HEK293 (cell line): ENCODE measurements around the gene DRD5.

Experiments
- CTCF ChIA-PET: fragments of 350-600 bp; formaldehyde crosslinking; extraction: SDS; loops from one replicate; lab custom pipeline; 2021; ENCODE audit warnings: antibody characterized with exemption; lab: Yijun Ruan, JAX
- POLR2A ChIA-PET: fragments of 300-600 bp; formaldehyde crosslinking; extraction: SDS; loops from one replicate; lab custom pipeline; 2020; ENCODE audit warnings: antibody characterized with exemption, inconsistent platforms; lab: Yijun Ruan, JAX
- H3K27ac ChIP-seq: fragments of 200-500 bp; sonication (Bioruptor generic); 2 replicates; pipeline ENCODE4 v1.5.1; 2014; ENCODE audit warnings: low read depth, low read length, control low read depth, inconsistent platforms; ENCODE audit errors: extremely low read depth
- H3K36me3 ChIP-seq, 2 experiments: fragments of 200-500 bp in 1 of 2; sonication (Bioruptor generic) in 1 of 2; 1 replicate in 1 of 2; 2 replicates in 1 of 2; pipeline ENCODE4 v1.5.1; 2014 to 2017; ENCODE audit warnings: inconsistent platforms in 2 of 2, low read length in 2 of 2; ENCODE audit not compliant: control insufficient read depth in 2 of 2, insufficient read depth in 1 of 2
- H3K4me1 ChIP-seq: fragments of 200-500 bp; sonication (Bioruptor generic); 2 replicates; pipeline ENCODE4 v1.5.1; 2014; ENCODE audit warnings: mild to moderate bottlenecking, low read length, inconsistent platforms; ENCODE audit not compliant: control insufficient read depth, insufficient read depth
- H3K4me3 ChIP-seq: 2 replicates; pipeline ENCODE4 v1.5.1; 2011; ENCODE audit warnings: low read depth, mild to moderate bottlenecking, control low read depth, low read length, moderate library complexity
- H3K9me3 ChIP-seq: fragments of 200-500 bp; sonication (Bioruptor generic); 2 replicates; pipeline ENCODE4 v1.5.1; 2014; ENCODE audit warnings: low read depth, low read length, inconsistent platforms; ENCODE audit not compliant: control insufficient read depth, insufficient read depth
- CTCF ChIP-seq: fragments of 450-650 bp; formaldehyde crosslinking; IDR thresholded peaks from 2 replicates; pipeline ENCODE4 v1.5.1; 2016; ENCODE audit warnings: missing biosample characterization, missing genetic modification characterization
- EGR2 ChIP-seq: fragments of 450-650 bp; formaldehyde crosslinking; IDR thresholded peaks from 2 replicates; pipeline ENCODE4 v1.5.1; 2016; ENCODE audit warnings: low read depth, missing biosample characterization, missing genetic modification characterization
- GFI1B ChIP-seq: fragments of 450-650 bp; formaldehyde crosslinking; IDR thresholded peaks from 2 replicates; pipeline ENCODE4 v1.5.1; 2016; ENCODE audit warnings: missing biosample characterization, missing genetic modification characterization
- GLI4 ChIP-seq: fragments of 450-650 bp; formaldehyde crosslinking; IDR thresholded peaks from 2 replicates; pipeline ENCODE4 v1.5.1; 2016; ENCODE audit warnings: missing biosample characterization, missing genetic modification characterization
- REPIN1 ChIP-seq: fragments of 450-650 bp; formaldehyde crosslinking; IDR thresholded peaks from 2 replicates; pipeline ENCODE4 v1.5.1; 2017; ENCODE audit warnings: missing biosample characterization, missing genetic modification characterization, low read depth
- WT1 ChIP-seq: fragments of 450-650 bp; formaldehyde crosslinking; IDR thresholded peaks from 2 replicates; pipeline ENCODE4 v1.5.1; 2016; ENCODE audit warnings: missing biosample characterization, missing genetic modification characterization
- ZBTB17 ChIP-seq: fragments of 450-650 bp; formaldehyde crosslinking; IDR thresholded peaks from 2 replicates; pipeline ENCODE4 v1.5.1; 2016; ENCODE audit warnings: missing biosample characterization, missing genetic modification characterization
- ZBTB7A ChIP-seq: fragments of 450-650 bp; formaldehyde crosslinking; IDR thresholded peaks from 2 replicates; pipeline ENCODE4 v1.5.1; 2016; ENCODE audit warnings: low read depth, missing biosample characterization, missing genetic modification characterization
- ZEB2 ChIP-seq: fragments of 450-650 bp; formaldehyde crosslinking; IDR thresholded peaks from 2 replicates; pipeline ENCODE4 v1.5.1; 2016; ENCODE audit warnings: missing biosample characterization, missing genetic modification characterization
- ZNF157 ChIP-seq: fragments of 450-650 bp; formaldehyde crosslinking; IDR thresholded peaks from 2 replicates; pipeline ENCODE4 v1.5.1; 2016; ENCODE audit warnings: missing biosample characterization, missing genetic modification characterization
- ZNF18 ChIP-seq: fragments of 450-650 bp; formaldehyde crosslinking; IDR thresholded peaks from 2 replicates; pipeline ENCODE4 v1.5.1; 2016; ENCODE audit warnings: missing biosample characterization, missing genetic modification characterization
- ZNF2 ChIP-seq: fragments of 450-650 bp; formaldehyde crosslinking; IDR thresholded peaks from 2 replicates; pipeline ENCODE4 v1.5.1; 2016; ENCODE audit warnings: missing biosample characterization, missing genetic modification characterization
- ZNF221 ChIP-seq: fragments of 450-650 bp; formaldehyde crosslinking; IDR thresholded peaks from 2 replicates; pipeline ENCODE4 v1.5.1; 2017; ENCODE audit warnings: missing biosample characterization, missing genetic modification characterization, borderline replicate concordance
- ZNF266 ChIP-seq: fragments of 450-650 bp; formaldehyde crosslinking; IDR thresholded peaks from 2 replicates; pipeline ENCODE4 v1.5.1; 2016; ENCODE audit warnings: missing biosample characterization, missing genetic modification characterization, low read depth
- ZNF350 ChIP-seq: fragments of 450-650 bp; formaldehyde crosslinking; IDR thresholded peaks from 2 replicates; pipeline ENCODE4 v1.5.0; 2017; ENCODE audit warnings: missing biosample characterization, mild to moderate bottlenecking, missing genetic modification characterization
- ZNF398 ChIP-seq: fragments of 450-650 bp; formaldehyde crosslinking; IDR thresholded peaks from 2 replicates; pipeline ENCODE4 v1.5.1; 2017; ENCODE audit warnings: missing biosample characterization, missing genetic modification characterization
- ZNF404 ChIP-seq: fragments of 450-650 bp; formaldehyde crosslinking; IDR thresholded peaks from 2 replicates; pipeline ENCODE4 v1.5.1; 2017; ENCODE audit warnings: missing biosample characterization, missing genetic modification characterization
- ZNF433 ChIP-seq: fragments of 450-650 bp; formaldehyde crosslinking; IDR thresholded peaks from 2 replicates; pipeline ENCODE4 v1.5.1; 2016; ENCODE audit warnings: missing biosample characterization, missing genetic modification characterization, low read depth
- ZNF513 ChIP-seq: fragments of 450-650 bp; IDR thresholded peaks from 2 replicates; pipeline ENCODE4 v1.5.1; 2018; ENCODE audit warnings: missing biosample characterization, missing genetic modification characterization
- ZNF626 ChIP-seq: fragments of 450-650 bp; sonication (Bioruptor Pico); formaldehyde crosslinking; IDR thresholded peaks from 2 replicates; pipeline ENCODE4 v1.5.1; 2018; ENCODE audit warnings: missing biosample characterization, missing genetic modification characterization, inconsistent platforms
- ZNF654 ChIP-seq: fragments of 450-650 bp; formaldehyde crosslinking; IDR thresholded peaks from 2 replicates; pipeline ENCODE4 v1.5.1; 2016; ENCODE audit warnings: low read depth, missing biosample characterization, missing genetic modification characterization
- ZNF701 ChIP-seq: fragments of 450-650 bp; formaldehyde crosslinking; IDR thresholded peaks from 2 replicates; pipeline ENCODE4 v1.5.1; 2016; ENCODE audit warnings: missing biosample characterization, missing genetic modification characterization
- ZNF704 ChIP-seq: fragments of 450-650 bp; formaldehyde crosslinking; IDR thresholded peaks from 2 replicates; pipeline ENCODE4 v1.5.1; 2016; ENCODE audit warnings: missing biosample characterization, missing genetic modification characterization

The DRD5 gene

GRCh38 chr4:9816285-9816684 lies 34.9 kb downstream of the DRD5 start:
- TF ChIP-seq ZNF266 (tag by site-specific recombination): no peak
- TF ChIP-seq ZNF398: no peak
- no peak for TF ChIP-seq ZBTB17 (tag by site-specific recombination)
- no peak for TF ChIP-seq GLI4
- TF ChIP-seq ZNF701 (tag by site-specific recombination): no peak
- no peak for TF ChIP-seq ZNF350
- no peak for TF ChIP-seq ZNF221 (tag by site-specific recombination)
- no peak for TF ChIP-seq ZNF704 (tag by site-specific recombination)
- no peak overlapping the region for H3K27ac ChIP-seq
- H3K9me3 ChIP-seq: no peaks in the 10 kb centered on the region
- no peaks in the 10 kb centered on the region for H3K36me3 ChIP-seq
- no peak overlapping the region for H3K4me3 ChIP-seq
- ChIA-PET POLR2A (no interaction called here), CTCF (no interaction called here)
- no peaks in the 10 kb centered on the region for H3K4me1 ChIP-seq

GRCh38 chr4:9820343-9820742 lies 38.9 kb downstream of the DRD5 start:
- H3K9me3 ChIP-seq: no peaks in the 10 kb centered on the region
- TF ChIP-seq ZNF513 (no peak), ZNF404 (no peak), ZNF433 (no peak), ZNF18 (tag by site-specific recombination) (no peak), REPIN1 (tag by site-specific recombination) (no peak), GFI1B (no peak), ZNF2 (tag by site-specific recombination) (no peak), ZNF626 (tag by site-specific recombination) (no peak), WT1 (tag by site-specific recombination) (no peak), ZNF654 (tag by site-specific recombination) (no peak), EGR2 (tag by site-specific recombination) (no peak), CTCF (no peak), ZNF157 (no peak), ZEB2 (no peak), ZBTB7A (tag by site-specific recombination) (no peak)
- CTCF ChIA-PET: no interaction called here
- H3K27ac ChIP-seq: no peak overlapping the region
- POLR2A ChIA-PET: no interaction called here
- H3K4me1 ChIP-seq: no peaks in the 10 kb centered on the region
- H3K36me3 ChIP-seq: no peaks in the 10 kb centered on the region
- no peak overlapping the region for H3K4me3 ChIP-seq
